ENCODE measurements around the gene TOPORS.

GRCh38 chr9:32566770-32567169 is 14.4 kb upstream of the TOPORS start:
- TF ChIP-seq SIN3A (IDR thresholded peaks at IDR 0.05; ENCODE audit: borderline replicate concordance, insufficient read depth, low read length) (no peak), REST (IDR thresholded peaks at IDR 0.05; ENCODE audit: insufficient read depth in 1 of 2, low read depth in 2 of 2, low read length in 2 of 2) (no peak), POLR2AphosphoS5 (IDR thresholded peaks at IDR 0.05; ENCODE audit: low read depth, low read length) (no peak), TAF1 (IDR thresholded peaks at IDR 0.05; ENCODE audit: borderline replicate concordance, insufficient read depth, low read length) (no peak)

All from PFSK-1 (cell line).